ENCODE measurements around the gene MIA3. TPM values are rescaled to one million over a fixed set of nuclear protein-coding genes. Genes with fewer than 3 reads are reported as not detected.

Gene MIA3
- total RNA-seq, 1 donor from 2014 or later = 22.8 TPM

GRCh38 chr1:222583079-222583478 lies 34.8 kb upstream of the MIA3 start:
- Histone ChIP-seq H3K4me3 (no peak overlapping the region), H3K27ac (no peak overlapping the region), H3K27me3 (no peaks in the 10 kb centered on the region), H3K9me3 (no peaks in the 10 kb centered on the region), H3K36me3 (peaks cover 0 to 31% of the 10 kb centered on the region in 2 donors), H3K4me1 (peaks cover 0 to 9% of the 10 kb centered on the region in 2 donors)
- no peak for DNase-seq (ENCODE audit: low spot score in 2 of 2)
- intact Hi-C loops (cut with DNase I) = no loop called here
- no peak for TF ChIP-seq CTCF (IDR thresholded peaks at IDR 0.05)

GRCh38 chr1:222586842-222587241 lies 31.1 kb upstream of the MIA3 start:
- TF ChIP-seq CTCF (IDR thresholded peaks at IDR 0.05) = no peak
- no peak for DNase-seq (ENCODE audit: low spot score in 2 of 2)
- intact Hi-C loops (cut with DNase I) = no loop called here
- Histone ChIP-seq H3K4me1 (peaks cover 3 to 20% of the 10 kb centered on the region in 2 donors), H3K36me3 (peaks cover 0 to 26% of the 10 kb centered on the region in 2 donors), H3K4me3 (no peak overlapping the region), H3K9me3 (no peaks in the 10 kb centered on the region), H3K27me3 (no peaks in the 10 kb centered on the region), H3K27ac (no peak overlapping the region)

- Histone ChIP-seq H3K36me3 (peaks cover 0 to 13% of the 10 kb centered on the region in 2 donors), H3K4me1 (peaks cover 3 to 20% of the 10 kb centered on the region in 2 donors), H3K27me3 (no peaks in the 10 kb centered on the region), H3K4me3 (peak overlapping the region in 1 of 2 donors; percentile 72), H3K27ac (no peak overlapping the region), H3K9me3 (no peaks in the 10 kb centered on the region)
- intact Hi-C loops (cut with DNase I) = no loop called here
- TF ChIP-seq CTCF (IDR thresholded peaks at IDR 0.05) = no peak
- no peak for DNase-seq (ENCODE audit: low spot score in 2 of 2)
These were observed 29.8 kb upstream of the MIA3 start for GRCh38 chr1:222588135-222588534.

GRCh38 chr1:222589462-222590302 lies 28.2 kb upstream of the MIA3 start, which contains the start of gene TAF1A:
Gene TAF1A, minus strand, starts transcription at chr1:222589933.
- peaks cover 3 to 13% of the 10 kb centered on the region in 2 donors for H3K4me1 ChIP-seq
- H3K27me3 ChIP-seq = no peaks in the 10 kb centered on the region
- peak within 1 kb of the TSS; percentile 72 for H3K4me3 ChIP-seq
- peak within 1 kb of the TSS; percentile 80 to 85 for H3K27ac ChIP-seq
- H3K36me3 ChIP-seq = peaks cover 0 to 10% of the 10 kb centered on the region in 2 donors
- no peak for TF ChIP-seq CTCF (IDR thresholded peaks at IDR 0.05)
- no peaks in the 10 kb centered on the region for H3K9me3 ChIP-seq
- intact Hi-C loops (cut with DNase I) = loop anchor here (1.0 kb wide), 3 partner anchors 28 to 124 kb away; no protein-coding TSS in a partner anchor
- DNase-seq (ENCODE audit: low spot score in 2 of 2) = peak; percentile 61 to 92

- DNase-seq (ENCODE audit: low spot score in 2 of 2) = no peak
- no peak overlapping the region for H3K4me3 ChIP-seq
- no peak for TF ChIP-seq CTCF (IDR thresholded peaks at IDR 0.05)
- no peak overlapping the region for H3K27ac ChIP-seq
- H3K27me3 ChIP-seq = no peaks in the 10 kb centered on the region
- peaks cover 0 to 2% of the 10 kb centered on the region in 2 donors for H3K36me3 ChIP-seq
- intact Hi-C loops (cut with DNase I) = no loop called here
- no peaks in the 10 kb centered on the region for H3K9me3 ChIP-seq
- peaks cover 3 to 13% of the 10 kb centered on the region in 2 donors for H3K4me1 ChIP-seq
These were observed 25.7 kb upstream of the MIA3 start for GRCh38 chr1:222592171-222592570.

Measured in ascending aorta (tissue), 2 donors.